Measurements from ENCODE around the gene ATG7.
"Not testable (repeated sequence)": the region's sequence is repeated elsewhere in the genome, so short reads cannot be mapped to it uniquely, and the experiment has no call there.

Gene ATG7

GRCh38 chr3:11437506-11437905 lies 165.3 kb downstream of the ATG7 start:
- H3K36me3 ChIP-seq (ENCODE audit: control insufficient read depth in 2 of 2, insufficient read depth in 1 of 2, low read length in 2 of 2), result no peaks in the 10 kb centered on the region
- no peak overlapping the region for H3K4me3 ChIP-seq (ENCODE audit: low read depth, low read length)
- POLR2A ChIA-PET, result interaction anchor here (1.1 kb wide), 1 partner anchor 72 kb away, joined by 3 read pairs; no protein-coding TSS in a partner anchor
- TF ChIP-seq ZNF146 (tag by site-specific recombination; IDR thresholded peaks at IDR 0.05) (no peak), ZNF843 (tag by site-specific recombination; IDR thresholded peaks at IDR 0.05) (no peak), ZFP69B (tag by site-specific recombination; IDR thresholded peaks at IDR 0.05) (no peak), ZNF311 (tag by site-specific recombination; IDR thresholded peaks at IDR 0.05; ENCODE audit: borderline replicate concordance) (no peak), ZNF626 (tag by site-specific recombination; IDR thresholded peaks at IDR 0.05) (no peak), ZNF133 (tag by site-specific recombination; IDR thresholded peaks at IDR 0.05) (no peak), ZNF211 (tag by site-specific recombination; IDR thresholded peaks at IDR 0.05; ENCODE audit: low read depth) (no peak), RBAK (tag by site-specific recombination; IDR thresholded peaks at IDR 0.05) (no peak), ZNF530 (tag by site-specific recombination; IDR thresholded peaks at IDR 0.05; ENCODE audit: low read depth) (no peak), BCL11A (tag by site-specific recombination; IDR thresholded peaks at IDR 0.05; ENCODE audit: low read depth) (no peak), ZNF518A (tag by site-specific recombination; conservative IDR thresholded peaks at IDR 0.05; ENCODE audit: low read depth) (no peak)
- H3K27ac ChIP-seq (ENCODE audit: extremely low read depth, low read depth, low read length), result no peak overlapping the region
- H3K9me3 ChIP-seq (ENCODE audit: control insufficient read depth, insufficient read depth, low read depth, low read length), result no peaks in the 10 kb centered on the region
- no peaks in the 10 kb centered on the region for H3K4me1 ChIP-seq (ENCODE audit: control insufficient read depth, insufficient read depth, low read length)
- CTCF ChIA-PET, result no interaction called here

GRCh38 chr3:11438646-11439045 lies 166.4 kb downstream of the ATG7 start:
- POLR2A ChIA-PET, result no interaction called here
- CTCF ChIA-PET, result no interaction called here

GRCh38 chr3:11441346-11441745 lies 169.1 kb downstream of the ATG7 start:
- H3K9me3 ChIP-seq (ENCODE audit: control insufficient read depth, insufficient read depth, low read depth, low read length); H3K36me3 ChIP-seq (ENCODE audit: control insufficient read depth in 2 of 2, insufficient read depth in 1 of 2, low read length in 2 of 2); H3K4me1 ChIP-seq (ENCODE audit: control insufficient read depth, insufficient read depth, low read length); H3K4me3 ChIP-seq (ENCODE audit: low read depth, low read length); H3K27ac ChIP-seq (ENCODE audit: extremely low read depth, low read depth, low read length); CTCF ChIA-PET; POLR2A ChIA-PET: not testable (repeated sequence)

More at GRCh38 chr3:11438646-11439045, 166.4 kb downstream of the ATG7 start:
- Histone ChIP-seq H3K4me3 (ENCODE audit: low read depth, low read length) (no peak overlapping the region), H3K36me3 (ENCODE audit: control insufficient read depth in 2 of 2, insufficient read depth in 1 of 2, low read length in 2 of 2) (no peaks in the 10 kb centered on the region), H3K9me3 (ENCODE audit: control insufficient read depth, insufficient read depth, low read depth, low read length) (no peaks in the 10 kb centered on the region), H3K4me1 (ENCODE audit: control insufficient read depth, insufficient read depth, low read length) (no peaks in the 10 kb centered on the region), H3K27ac (ENCODE audit: extremely low read depth, low read depth, low read length) (no peak overlapping the region)
- TF ChIP-seq ZBTB10 (tag by site-specific recombination; IDR thresholded peaks at IDR 0.05), result no peak
